ENCODE results near the gene MX2. TPM values are rescaled to one million over a fixed set of nuclear protein-coding genes. Genes with fewer than 3 reads are reported as not detected.

Gene MX2
- total and polyA plus RNA-seq, 2 donors, result 32.0 to 33.0 TPM

GRCh38 chr21:41399246-41399800 is 37.5 kb downstream of the MX2 start:
- no peak overlapping the region for H3K27ac ChIP-seq (ENCODE audit: low read depth in 1 of 2, low read length in 1 of 2)
- WGBS, result 97% methylated on average over 7 of the region's 7 CpGs
- H3K36me3 ChIP-seq (ENCODE audit: control insufficient read depth in 2 of 2, insufficient read depth in 2 of 2, low read length in 1 of 2), result peaks cover 63 to 87% of the 10 kb centered on the region in 2 donors
- no peaks in the 10 kb centered on the region for H3K9me3 ChIP-seq (ENCODE audit: control insufficient read depth in 2 of 2, insufficient read depth in 1 of 2, low read length in 1 of 2)
- no peak for DNase-seq (ENCODE audit: low read depth in 6 of 9, low spot score in 9 of 9)
- peaks cover 0 to 6% of the 10 kb centered on the region in 2 donors for H3K4me1 ChIP-seq (ENCODE audit: control insufficient read depth in 2 of 2, insufficient read depth in 2 of 2, low read length in 2 of 2)
- H3K4me3 ChIP-seq (ENCODE audit: low read length in 2 of 2), result no peak overlapping the region
- H3K27me3 ChIP-seq (ENCODE audit: control insufficient read depth in 2 of 2, insufficient read depth in 1 of 2, low read length in 1 of 2), result no peaks in the 10 kb centered on the region

GRCh38 chr21:41402231-41402630 is 40.4 kb downstream of the MX2 start:
- H3K27me3 ChIP-seq (ENCODE audit: control insufficient read depth in 2 of 2, insufficient read depth in 1 of 2, low read length in 1 of 2), result no peaks in the 10 kb centered on the region
- no peak overlapping the region for H3K27ac ChIP-seq (ENCODE audit: low read depth in 1 of 2, low read length in 1 of 2)
- H3K4me3 ChIP-seq (ENCODE audit: low read length in 2 of 2), result no peak overlapping the region
- WGBS, result 99% methylated on average over 11 of the region's 11 CpGs
- H3K9me3 ChIP-seq (ENCODE audit: control insufficient read depth in 2 of 2, insufficient read depth in 1 of 2, low read length in 1 of 2), result no peaks in the 10 kb centered on the region
- no peak for DNase-seq (ENCODE audit: low read depth in 6 of 9, low spot score in 9 of 9)
- peaks cover 0 to 6% of the 10 kb centered on the region in 2 donors for H3K4me1 ChIP-seq (ENCODE audit: control insufficient read depth in 2 of 2, insufficient read depth in 2 of 2, low read length in 2 of 2)
- peaks cover 55 to 82% of the 10 kb centered on the region in 2 donors for H3K36me3 ChIP-seq (ENCODE audit: control insufficient read depth in 2 of 2, insufficient read depth in 2 of 2, low read length in 1 of 2)

- no peaks in the 10 kb centered on the region for H3K9me3 ChIP-seq (ENCODE audit: control insufficient read depth in 2 of 2, insufficient read depth in 1 of 2, low read length in 1 of 2)
- 98% methylated on average over 10 of the region's 10 CpGs for WGBS
- H3K4me1 ChIP-seq (ENCODE audit: control insufficient read depth in 2 of 2, insufficient read depth in 2 of 2, low read length in 2 of 2), result peaks cover 0 to 6% of the 10 kb centered on the region in 2 donors
- H3K27ac ChIP-seq (ENCODE audit: low read depth in 1 of 2, low read length in 1 of 2), result no peak overlapping the region
- H3K27me3 ChIP-seq (ENCODE audit: control insufficient read depth in 2 of 2, insufficient read depth in 1 of 2, low read length in 1 of 2), result no peaks in the 10 kb centered on the region
- peaks cover 56 to 82% of the 10 kb centered on the region in 2 donors for H3K36me3 ChIP-seq (ENCODE audit: control insufficient read depth in 2 of 2, insufficient read depth in 2 of 2, low read length in 1 of 2)
- DNase-seq (ENCODE audit: low read depth in 6 of 9, low spot score in 9 of 9), result no peak
- no peak overlapping the region for H3K4me3 ChIP-seq (ENCODE audit: low read length in 2 of 2)
Observed at GRCh38 chr21:41402796-41403195, 41.0 kb downstream of the MX2 start.

GRCh38 chr21:41403331-41403730 is 41.5 kb downstream of the MX2 start:
- Histone ChIP-seq H3K27me3 (ENCODE audit: control insufficient read depth in 2 of 2, insufficient read depth in 1 of 2, low read length in 1 of 2) (no peaks in the 10 kb centered on the region), H3K27ac (ENCODE audit: low read depth in 1 of 2, low read length in 1 of 2) (no peak overlapping the region), H3K36me3 (ENCODE audit: control insufficient read depth in 2 of 2, insufficient read depth in 2 of 2, low read length in 1 of 2) (peaks cover 61 to 83% of the 10 kb centered on the region in 2 donors), H3K9me3 (ENCODE audit: control insufficient read depth in 2 of 2, insufficient read depth in 1 of 2, low read length in 1 of 2) (no peaks in the 10 kb centered on the region), H3K4me3 (ENCODE audit: low read length in 2 of 2) (no peak overlapping the region), H3K4me1 (ENCODE audit: control insufficient read depth in 2 of 2, insufficient read depth in 2 of 2, low read length in 2 of 2) (peaks cover 0 to 6% of the 10 kb centered on the region in 2 donors)
- WGBS, result 96% methylated on average over 9 of the region's 9 CpGs
- no peak for DNase-seq (ENCODE audit: low read depth in 6 of 9, low spot score in 9 of 9)

- H3K27ac ChIP-seq (ENCODE audit: low read depth in 1 of 2, low read length in 1 of 2), result no peak overlapping the region
- no peaks in the 10 kb centered on the region for H3K9me3 ChIP-seq (ENCODE audit: control insufficient read depth in 2 of 2, insufficient read depth in 1 of 2, low read length in 1 of 2)
- WGBS, result 97% methylated on average over 10 of the region's 10 CpGs
- no peak for DNase-seq (ENCODE audit: low read depth in 6 of 9, low spot score in 9 of 9)
- H3K4me3 ChIP-seq (ENCODE audit: low read length in 2 of 2), result no peak overlapping the region
- peaks cover 60 to 82% of the 10 kb centered on the region in 2 donors for H3K36me3 ChIP-seq (ENCODE audit: control insufficient read depth in 2 of 2, insufficient read depth in 2 of 2, low read length in 1 of 2)
- no peaks in the 10 kb centered on the region for H3K27me3 ChIP-seq (ENCODE audit: control insufficient read depth in 2 of 2, insufficient read depth in 1 of 2, low read length in 1 of 2)
- H3K4me1 ChIP-seq (ENCODE audit: control insufficient read depth in 2 of 2, insufficient read depth in 2 of 2, low read length in 2 of 2), result peaks cover 0 to 6% of the 10 kb centered on the region in 2 donors
Observed at GRCh38 chr21:41403966-41404365, 42.1 kb downstream of the MX2 start.

GRCh38 chr21:41405321-41405720 is 43.5 kb downstream of the MX2 start:
- Histone ChIP-seq H3K27ac (ENCODE audit: low read depth in 1 of 2, low read length in 1 of 2) (no peak overlapping the region), H3K36me3 (ENCODE audit: control insufficient read depth in 2 of 2, insufficient read depth in 2 of 2, low read length in 1 of 2) (peaks cover 52 to 81% of the 10 kb centered on the region in 2 donors), H3K9me3 (ENCODE audit: control insufficient read depth in 2 of 2, insufficient read depth in 1 of 2, low read length in 1 of 2) (no peaks in the 10 kb centered on the region), H3K4me1 (ENCODE audit: control insufficient read depth in 2 of 2, insufficient read depth in 2 of 2, low read length in 2 of 2) (peaks cover 0 to 6% of the 10 kb centered on the region in 2 donors), H3K4me3 (ENCODE audit: low read length in 2 of 2) (no peak overlapping the region), H3K27me3 (ENCODE audit: control insufficient read depth in 2 of 2, insufficient read depth in 1 of 2, low read length in 1 of 2) (no peaks in the 10 kb centered on the region)
- no peak for DNase-seq (ENCODE audit: low read depth in 6 of 9, low spot score in 9 of 9)
- 98% methylated on average over 4 of the region's 4 CpGs for WGBS

GRCh38 chr21:41406340-41406739 is 44.5 kb downstream of the MX2 start:
- H3K27ac ChIP-seq (ENCODE audit: low read depth in 1 of 2, low read length in 1 of 2), result no peak overlapping the region
- WGBS, result 98% methylated on average over 6 of the region's 6 CpGs
- peaks cover 54 to 75% of the 10 kb centered on the region in 2 donors for H3K36me3 ChIP-seq (ENCODE audit: control insufficient read depth in 2 of 2, insufficient read depth in 2 of 2, low read length in 1 of 2)
- H3K4me1 ChIP-seq (ENCODE audit: control insufficient read depth in 2 of 2, insufficient read depth in 2 of 2, low read length in 2 of 2), result peaks cover 0 to 6% of the 10 kb centered on the region in 2 donors
- DNase-seq (ENCODE audit: low read depth in 6 of 9, low spot score in 9 of 9), result no peak
- no peaks in the 10 kb centered on the region for H3K27me3 ChIP-seq (ENCODE audit: control insufficient read depth in 2 of 2, insufficient read depth in 1 of 2, low read length in 1 of 2)
- peaks cover 0 to 7% of the 10 kb centered on the region in 2 donors for H3K9me3 ChIP-seq (ENCODE audit: control insufficient read depth in 2 of 2, insufficient read depth in 1 of 2, low read length in 1 of 2)
- no peak overlapping the region for H3K4me3 ChIP-seq (ENCODE audit: low read length in 2 of 2)

GRCh38 chr21:41407541-41408460 is 46.0 kb downstream of the MX2 start:
- Histone ChIP-seq H3K27me3 (ENCODE audit: control insufficient read depth in 2 of 2, insufficient read depth in 1 of 2, low read length in 1 of 2) (no peaks in the 10 kb centered on the region), H3K9me3 (ENCODE audit: control insufficient read depth in 2 of 2, insufficient read depth in 1 of 2, low read length in 1 of 2) (peaks cover 0 to 7% of the 10 kb centered on the region in 2 donors), H3K36me3 (ENCODE audit: control insufficient read depth in 2 of 2, insufficient read depth in 2 of 2, low read length in 1 of 2) (peaks cover 45 to 63% of the 10 kb centered on the region in 2 donors), H3K27ac (ENCODE audit: low read depth in 1 of 2, low read length in 1 of 2) (no peak overlapping the region), H3K4me1 (ENCODE audit: control insufficient read depth in 2 of 2, insufficient read depth in 2 of 2, low read length in 2 of 2) (peaks cover 0 to 6% of the 10 kb centered on the region in 2 donors), H3K4me3 (ENCODE audit: low read length in 2 of 2) (no peak overlapping the region)
- WGBS, result 97% methylated on average over 24 of the region's 24 CpGs
- no peak for DNase-seq (ENCODE audit: low read depth in 6 of 9, low spot score in 9 of 9)

GRCh38 chr21:41410361-41410760 is 48.5 kb downstream of the MX2 start:
- Histone ChIP-seq H3K27ac (ENCODE audit: low read depth in 1 of 2, low read length in 1 of 2) (no peak overlapping the region), H3K9me3 (ENCODE audit: control insufficient read depth in 2 of 2, insufficient read depth in 1 of 2, low read length in 1 of 2) (peaks cover 0 to 7% of the 10 kb centered on the region in 2 donors), H3K4me3 (ENCODE audit: low read length in 2 of 2) (no peak overlapping the region), H3K27me3 (ENCODE audit: control insufficient read depth in 2 of 2, insufficient read depth in 1 of 2, low read length in 1 of 2) (no peaks in the 10 kb centered on the region), H3K36me3 (ENCODE audit: control insufficient read depth in 2 of 2, insufficient read depth in 2 of 2, low read length in 1 of 2) (peaks cover 27 to 41% of the 10 kb centered on the region in 2 donors), H3K4me1 (ENCODE audit: control insufficient read depth in 2 of 2, insufficient read depth in 2 of 2, low read length in 2 of 2) (no peaks in the 10 kb centered on the region)
- DNase-seq (ENCODE audit: low read depth in 6 of 9, low spot score in 9 of 9), result no peak
- 98% methylated on average over 1 of the region's 1 CpG for WGBS
